Measurements from ENCODE around the gene KRTAP12-2. TPM values are rescaled to one million over a fixed set of nuclear protein-coding genes. Genes with fewer than 3 reads are reported as not detected.

The KRTAP12-2 gene
- not detected for total RNA-seq
- long read RNA-seq: 0 reads

DNA sequence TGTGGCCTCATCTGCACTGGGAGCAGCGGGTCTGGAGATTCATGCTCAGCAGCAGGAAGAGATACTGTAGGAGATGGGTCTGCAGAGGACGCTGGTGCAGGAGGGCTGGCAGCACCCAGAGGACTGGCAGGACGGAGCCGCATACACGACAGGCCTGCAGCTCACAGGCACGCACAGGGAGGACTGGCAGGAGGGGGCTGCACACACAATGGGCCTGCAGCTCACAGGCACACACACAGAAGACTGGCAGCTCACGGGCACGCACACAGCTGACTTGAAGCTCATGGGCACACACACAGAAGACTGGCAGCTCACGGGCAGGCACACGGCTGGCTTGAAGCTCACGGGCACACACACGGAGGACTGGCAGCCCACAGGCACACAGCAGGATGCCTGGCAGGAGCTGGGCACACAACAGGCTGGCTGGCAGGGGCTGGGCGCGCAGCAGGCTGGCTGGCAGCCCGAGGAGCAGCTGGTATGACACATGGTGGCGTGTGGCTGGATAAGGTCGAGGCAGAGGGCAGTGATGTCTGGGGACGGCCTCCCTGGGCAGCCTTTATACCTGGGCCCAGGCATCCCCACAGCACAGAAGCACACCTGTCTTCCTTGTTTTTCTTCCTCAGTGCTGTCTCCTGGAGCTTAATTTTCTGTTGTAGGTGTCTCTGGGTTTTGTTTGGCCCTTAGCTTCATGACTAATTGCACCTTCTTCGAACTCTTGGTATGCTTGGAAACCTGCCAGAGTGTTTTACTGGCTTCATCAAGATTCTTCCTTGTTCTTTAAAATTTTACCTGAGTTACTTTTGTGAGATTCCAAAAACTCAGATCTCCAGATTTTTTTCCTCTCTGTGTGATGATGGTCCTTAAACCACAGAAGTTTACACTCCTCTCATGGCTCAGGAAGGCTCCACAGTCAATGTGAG lies at the start of gene KRTAP12-2:
Gene KRTAP12-2, minus strand, starts transcription at position 527 of the 920 bp plus-strand sequence. Its CDS starts 41 bp downstream, at position 486.
- DNase-seq: peak; percentile 56
- intact Hi-C loops (cut with DNase I): no loop called here
- peak; percentile 86 for ATAC-seq (ENCODE audit: poor library complexity)

GRCh38 chr21:44714905-44715304 lies 48.2 kb upstream of the KRTAP12-2 start:
- ATAC-seq (ENCODE audit: poor library complexity) (no peak), DNase-seq (no peak)
- intact Hi-C loops (cut with DNase I): no loop called here

GRCh38 chr21:44713846-44714245 lies 47.1 kb upstream of the KRTAP12-2 start:
- DNase-seq (no peak), ATAC-seq (ENCODE audit: poor library complexity) (no peak)
- intact Hi-C loops (cut with DNase I): no loop called here

DNA sequence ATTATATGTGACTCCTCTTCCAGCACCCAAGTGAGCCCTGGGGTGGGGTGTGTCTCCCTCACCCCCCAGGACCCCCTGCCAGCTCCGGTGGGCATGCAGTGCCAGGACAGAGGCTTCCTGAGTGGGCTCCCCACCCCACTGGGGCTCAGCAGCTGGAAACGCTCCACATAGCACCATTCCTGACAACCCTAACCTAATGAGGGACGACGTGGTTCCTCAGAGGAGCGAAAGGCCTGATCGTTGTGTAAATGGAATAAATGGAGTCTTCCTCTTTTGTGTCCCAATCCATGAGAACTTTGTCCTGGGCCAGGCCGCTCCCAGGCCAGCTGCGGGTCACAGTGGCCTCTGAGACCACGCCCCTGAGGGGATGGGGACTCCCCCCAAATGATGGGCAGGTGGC lies 46.4 kb upstream of the KRTAP12-2 start:
- intact Hi-C loops (cut with DNase I): no loop called here
- ATAC-seq (ENCODE audit: poor library complexity) (no peak), DNase-seq (no peak)

DNA sequence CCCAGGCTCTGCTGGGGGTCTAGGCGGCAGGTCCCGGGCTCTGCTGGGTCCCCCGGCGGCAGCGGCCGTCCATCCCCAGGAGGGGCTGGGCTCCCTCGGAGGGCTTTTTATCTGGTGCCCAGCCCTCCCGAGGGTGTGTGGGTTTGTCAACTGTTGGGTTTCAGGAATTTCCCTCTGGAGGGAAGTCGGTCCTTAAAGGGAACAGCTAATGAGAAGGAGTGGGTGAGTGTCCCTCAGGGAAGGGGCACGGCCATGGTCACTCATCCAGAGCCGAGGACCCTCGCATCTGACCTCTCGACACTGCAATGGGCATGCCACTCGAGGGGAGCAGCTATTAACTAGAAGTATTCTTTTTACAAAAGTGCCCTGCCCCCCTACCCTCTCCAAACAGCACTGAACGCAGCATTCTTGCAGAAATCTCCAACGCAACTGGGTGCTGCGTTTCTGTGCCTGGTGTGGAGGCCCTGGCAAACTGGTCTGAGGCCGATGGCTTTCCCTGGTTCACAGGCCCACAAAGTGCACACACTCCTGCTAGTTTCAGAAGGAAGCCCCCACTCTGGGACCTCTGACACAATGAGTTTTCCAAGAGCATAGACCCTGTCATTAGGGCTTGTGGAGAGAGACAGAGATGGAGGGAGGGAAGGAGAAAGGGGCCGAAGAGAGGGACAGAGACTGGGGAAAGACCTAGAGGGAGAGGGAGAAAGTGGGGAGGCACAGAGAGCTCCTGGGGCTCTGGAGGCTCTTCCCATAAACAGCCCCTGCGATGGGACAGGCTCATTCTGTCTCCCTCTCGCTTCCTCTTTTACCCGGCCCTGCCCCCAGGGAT lies 45.7 kb upstream of the KRTAP12-2 start:
- DNase-seq: no peak
- intact Hi-C loops (cut with DNase I): no loop called here
- ATAC-seq (ENCODE audit: poor library complexity): no peak

DNA sequence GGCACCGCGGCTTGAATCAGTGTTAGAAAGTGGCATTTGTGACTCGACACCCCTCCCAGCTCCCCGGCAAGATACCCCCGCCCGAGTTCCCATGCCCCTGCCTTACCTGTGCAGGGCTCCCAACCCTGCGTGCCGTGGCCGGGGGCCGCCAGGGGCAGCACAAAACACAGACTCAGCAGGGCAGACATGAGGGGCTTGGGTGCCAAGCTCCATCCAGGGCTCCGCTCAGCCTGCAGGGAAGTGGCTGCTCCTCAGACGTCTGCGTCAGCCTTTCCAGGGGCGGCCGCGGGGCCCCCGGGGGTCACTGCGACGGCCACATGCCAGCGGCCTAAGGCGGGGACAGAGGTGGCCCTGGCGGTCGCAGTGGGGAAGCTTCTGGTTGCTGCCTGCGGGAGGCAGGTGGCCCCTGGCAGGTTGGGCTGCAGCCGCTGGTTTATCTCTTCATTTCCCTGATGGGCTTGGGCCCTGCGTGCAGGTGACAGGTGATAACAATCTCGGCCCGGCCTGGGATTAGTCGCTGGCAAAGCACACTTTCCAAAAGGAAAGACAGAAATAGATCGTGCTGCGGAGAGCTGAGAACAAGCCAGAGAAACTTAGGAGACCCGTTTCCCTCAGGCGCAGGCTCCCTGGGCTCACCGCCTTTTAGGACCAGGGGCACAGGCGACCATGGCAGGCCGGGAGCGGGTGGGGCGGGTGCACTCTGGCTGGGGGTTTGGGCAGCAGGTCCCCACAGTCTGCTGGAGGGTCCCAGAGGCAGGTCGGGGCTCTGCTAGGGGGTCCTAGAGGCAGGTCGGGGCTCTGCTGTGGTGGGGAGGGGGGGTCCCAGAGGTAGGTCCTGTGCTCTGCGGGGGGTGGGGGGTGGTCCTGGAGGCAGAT lies 44.8 kb upstream of the KRTAP12-2 start, which contains the start of gene TSPEAR:
Gene TSPEAR, minus strand, starts transcription at position 246 of the 876 bp plus-strand sequence. Its CDS starts 58 bp downstream, at position 188.
- ATAC-seq (ENCODE audit: poor library complexity): no peak
- intact Hi-C loops (cut with DNase I): no loop called here
- no peak for DNase-seq

GRCh38 chr21:44710756-44711326 lies 44.1 kb upstream of the KRTAP12-2 start:
- no peak for ATAC-seq (ENCODE audit: poor library complexity)
- intact Hi-C loops (cut with DNase I): no loop called here
- DNase-seq: no peak

GRCh38 chr21:44710294-44710665 lies 43.6 kb upstream of the KRTAP12-2 start:
- DNase-seq (no peak), ATAC-seq (ENCODE audit: poor library complexity) (no peak)
- intact Hi-C loops (cut with DNase I): no loop called here

- DNase-seq: no peak
- intact Hi-C loops (cut with DNase I): no loop called here
- ATAC-seq (ENCODE audit: poor library complexity): peak; percentile 74
These were observed 42.9 kb upstream of the KRTAP12-2 start for GRCh38 chr21:44709426-44710293.

DNA sequence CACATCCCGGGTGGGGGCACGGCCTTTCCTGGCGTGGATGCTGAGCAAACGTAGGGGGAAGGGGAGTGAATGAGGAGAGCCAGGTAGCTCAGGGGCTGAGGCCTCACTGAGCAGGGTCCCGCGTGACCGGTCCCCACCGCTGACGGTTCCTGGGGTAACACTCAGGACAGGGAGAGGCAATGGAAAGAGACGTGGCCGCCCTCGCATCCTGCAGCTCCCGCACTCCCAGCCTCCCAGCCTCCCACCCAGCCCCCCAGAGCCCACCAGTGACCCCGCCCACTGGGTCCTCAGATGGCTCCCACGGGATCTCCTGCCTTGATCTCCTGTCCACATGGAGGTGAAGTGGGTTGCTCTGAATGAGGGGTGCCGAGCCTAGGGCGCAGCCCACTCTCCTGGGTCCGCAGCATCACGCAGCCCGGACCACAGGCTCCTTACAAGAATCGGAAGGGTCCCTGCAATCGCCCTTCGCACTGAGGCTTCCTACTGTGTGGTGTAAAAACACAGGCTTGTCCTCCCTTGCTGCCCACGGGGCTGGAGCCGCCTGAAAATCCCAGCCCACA lies 42.2 kb upstream of the KRTAP12-2 start:
- no peak for DNase-seq
- intact Hi-C loops (cut with DNase I): no loop called here
- ATAC-seq (ENCODE audit: poor library complexity): no peak

DNA sequence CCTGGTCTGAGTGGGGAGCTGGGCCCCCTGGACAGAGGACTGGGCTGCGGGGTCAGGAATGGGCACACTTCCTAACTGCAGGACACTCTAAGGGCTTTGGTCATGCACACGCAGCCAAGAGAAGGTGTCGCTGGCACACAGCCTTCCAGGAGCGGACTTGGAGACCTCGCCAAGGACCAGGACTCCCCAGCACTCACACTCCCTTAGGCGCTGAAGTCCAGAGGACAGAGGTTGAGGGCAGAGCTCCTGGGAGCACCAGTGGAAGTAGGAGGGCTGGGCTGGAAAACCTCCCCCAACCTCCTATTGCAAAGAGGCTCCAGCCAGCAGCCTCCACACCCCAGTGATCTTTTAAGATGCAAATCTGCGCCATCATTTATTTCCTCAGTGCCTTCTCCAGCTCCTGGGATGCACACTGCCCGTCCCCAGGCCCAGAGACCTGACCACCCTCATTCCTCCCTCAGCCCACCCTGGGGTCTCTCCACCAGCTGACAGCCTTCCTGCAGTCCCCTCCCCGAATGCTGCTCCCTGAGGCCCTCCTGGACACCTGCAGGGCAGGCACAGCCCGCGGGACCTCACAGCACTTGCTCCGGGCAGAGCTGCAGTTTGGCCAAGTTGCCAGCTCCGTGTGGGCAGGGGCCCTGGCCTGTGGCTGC lies 41.6 kb upstream of the KRTAP12-2 start:
- intact Hi-C loops (cut with DNase I): no loop called here
- DNase-seq (no peak), ATAC-seq (ENCODE audit: poor library complexity) (peak; percentile 67)

DNA sequence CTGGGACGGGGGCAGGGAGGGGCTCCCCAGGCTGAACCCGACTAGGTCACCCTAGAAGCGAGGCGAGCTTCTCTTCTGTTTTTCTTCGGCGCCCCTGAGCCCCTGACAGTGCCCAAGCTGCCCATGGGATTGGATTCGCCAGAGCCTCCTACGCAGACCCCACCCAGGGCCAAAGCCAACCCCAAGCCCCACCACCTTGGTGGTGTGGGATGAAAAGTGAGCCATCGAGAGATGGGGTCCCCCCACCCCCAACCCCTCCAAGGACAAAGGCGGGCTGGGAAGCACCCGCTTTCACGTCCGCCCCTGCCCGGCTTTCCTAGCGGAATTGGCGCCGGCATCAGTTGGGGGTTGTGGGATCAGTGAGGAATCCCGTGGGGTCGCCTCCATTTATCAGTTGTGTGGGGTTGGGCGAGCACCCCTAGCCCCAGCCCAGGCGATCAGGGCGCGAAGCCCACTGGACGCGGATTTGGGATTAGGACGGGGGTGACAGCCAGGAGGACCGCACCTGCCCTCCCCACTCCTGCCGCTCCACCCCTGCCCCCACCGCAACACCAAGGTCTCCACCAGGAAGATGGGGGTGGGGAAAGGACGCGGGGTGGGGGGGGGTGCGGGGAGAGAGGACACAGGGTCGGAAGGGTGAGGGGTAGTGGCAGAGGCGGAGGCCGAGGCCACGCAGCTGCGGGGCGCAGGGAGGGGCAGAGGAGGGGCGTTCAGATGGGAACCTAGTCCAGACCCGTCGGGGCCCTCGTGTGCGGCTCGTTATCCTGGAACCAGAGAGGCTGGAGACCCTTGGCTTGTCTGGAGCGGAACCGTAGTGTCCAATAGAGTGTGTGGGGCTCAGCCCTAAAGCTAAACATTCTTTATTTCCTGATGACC lies 40.2 kb upstream of the KRTAP12-2 start:
- DNase-seq: no peak
- no peak for ATAC-seq (ENCODE audit: poor library complexity)
- intact Hi-C loops (cut with DNase I): no loop called here

DNA sequence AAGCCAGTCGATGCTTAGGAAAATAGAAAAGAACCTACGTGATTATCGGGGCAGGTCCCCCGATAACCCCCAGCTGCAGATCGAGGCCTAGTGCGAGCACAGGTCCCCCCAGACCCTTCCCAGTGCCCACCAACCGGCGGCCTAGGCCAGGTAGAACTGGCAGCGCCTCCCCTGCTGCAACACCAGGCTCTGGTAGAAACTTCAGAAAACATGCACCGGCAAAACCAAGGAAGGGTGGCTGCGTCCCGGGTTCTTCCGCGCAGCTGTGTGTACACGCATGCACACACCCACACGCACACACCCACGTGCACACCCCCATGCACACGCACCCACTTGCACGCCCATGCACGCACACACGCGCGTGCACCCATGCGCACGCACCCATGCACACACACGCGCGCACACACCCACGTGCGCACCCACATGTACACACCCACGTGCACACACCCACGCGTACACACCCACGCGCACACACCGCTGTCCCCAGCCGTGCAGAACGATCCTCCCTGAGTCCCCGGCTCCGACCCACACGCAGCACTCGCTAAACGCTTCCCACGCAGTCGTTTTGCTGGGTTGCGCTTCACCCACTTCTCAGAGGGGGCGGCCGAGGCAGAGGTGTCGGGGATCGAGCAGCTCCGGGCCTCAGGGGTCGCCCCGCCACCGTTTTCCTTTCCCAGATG lies 39.4 kb upstream of the KRTAP12-2 start:
- DNase-seq (no peak), ATAC-seq (ENCODE audit: poor library complexity) (no peak)
- intact Hi-C loops (cut with DNase I): no loop called here

- ATAC-seq (ENCODE audit: poor library complexity): no peak
These were observed 37.9 kb upstream of the KRTAP12-2 start for GRCh38 chr21:44704636-44705001.

More at GRCh38 chr21:44704636-44705001, 37.9 kb upstream of the KRTAP12-2 start:
- DNase-seq: no peak
- intact Hi-C loops (cut with DNase I): no loop called here
